GM12891 (cell line): ENCODE measurements around the gene TMEM11.

Experiments used
- POLR2A ChIP-seq: IDR thresholded peaks from 2 replicates; pipeline ENCODE4 v1.6.1; 2011; ENCODE audit warnings: low read depth, low read length, control low read depth
- POLR2AphosphoS5 ChIP-seq: IDR thresholded peaks from 2 replicates; pipeline ENCODE4 v1.6.1; 2011; ENCODE audit warnings: low read depth, low read length, control low read depth
- POU2F2 ChIP-seq: IDR thresholded peaks from 2 replicates; pipeline ENCODE4 v1.6.1; 2011; ENCODE audit warnings: low read depth, mild to moderate bottlenecking, control low read depth, low read length, moderate library complexity
- TAF1 ChIP-seq: IDR thresholded peaks from 2 replicates; pipeline ENCODE4 v1.6.1; 2011; ENCODE audit warnings: low read depth, low read length, control low read depth

DNA sequence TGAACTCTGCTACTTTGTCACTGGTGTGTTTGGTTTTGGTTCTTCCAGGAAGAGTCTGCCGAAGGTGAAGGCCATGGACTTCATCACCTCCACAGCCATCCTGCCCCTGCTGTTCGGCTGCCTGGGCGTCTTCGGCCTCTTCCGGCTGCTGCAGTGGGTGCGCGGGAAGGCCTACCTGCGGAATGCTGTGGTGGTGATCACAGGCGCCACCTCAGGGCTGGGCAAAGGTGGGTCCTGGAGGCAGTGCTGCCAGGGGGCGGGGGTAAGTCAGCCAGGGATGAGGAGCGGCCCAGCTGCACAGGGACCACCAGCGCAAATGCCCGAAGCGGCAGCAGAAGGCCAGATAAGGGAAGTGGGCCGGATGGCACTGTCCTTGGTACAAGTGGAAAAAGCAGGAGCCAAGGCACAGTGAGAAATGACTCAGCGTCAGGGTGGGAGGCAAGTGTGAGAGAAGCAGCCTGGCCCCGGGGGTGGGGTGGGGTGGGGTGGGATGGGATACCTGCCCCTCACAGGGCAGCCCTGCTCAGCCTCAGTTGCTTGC, 41.9 kb downstream of the TMEM11 start:
- TF ChIP-seq POLR2A (no peak), POLR2AphosphoS5 (no peak), TAF1 (no peak), POU2F2 (no peak)
